ENCODE data around the gene DIAPH1. TPM values are rescaled to one million over a fixed set of nuclear protein-coding genes. Genes with fewer than 3 reads are reported as not detected.

The DIAPH1 gene
- total RNA-seq, 1 experiment from 2014 or later, result 117 TPM

DNA sequence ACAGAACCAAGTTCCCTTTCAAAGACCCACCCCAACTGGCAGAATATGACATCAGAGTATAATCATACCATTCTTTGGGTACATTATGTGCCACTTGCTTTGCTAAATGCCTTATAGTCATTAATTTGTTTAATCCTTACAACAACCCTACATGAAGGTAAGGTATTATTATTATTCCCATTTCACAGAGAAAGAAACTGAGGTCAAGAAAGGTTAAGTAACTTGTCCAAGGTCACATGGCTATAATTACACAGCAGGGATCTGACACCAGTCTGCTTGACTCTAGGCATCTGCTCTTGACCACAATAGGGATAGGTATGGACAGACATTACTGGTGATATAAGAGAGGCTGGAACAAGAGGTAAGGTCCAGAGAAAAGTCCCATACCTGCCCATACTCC is 31.2 kb upstream of the DIAPH1 start:
- H3K27me3 Mint-ChIP-seq (ENCODE audit: low read depth), result peaks cover 7% of the 10 kb centered on the region; the same call in 1 of the 2 replicates
- Histone ChIP-seq H3K23me2 (ENCODE audit: insufficient read length, low read depth, low read length, poor library complexity, severe bottlenecking) (peaks cover 8% of the 10 kb centered on the region), H4K20me1 (ENCODE audit: control insufficient read depth, insufficient read depth, insufficient read length) (no peaks in the 10 kb centered on the region), H4K8ac (replicated peaks; ENCODE audit: insufficient read length, low read depth, low read length) (no peak overlapping the region), H3K79me1 (ENCODE audit: insufficient read depth, low read depth, low read length, poor library complexity, severe bottlenecking) (no peaks in the 10 kb centered on the region), H3K27ac (ENCODE audit: insufficient read length, low read depth, low read length) (no peak overlapping the region), H3K9ac (ENCODE audit: extremely low read depth, insufficient read length, low read length) (no peak overlapping the region), H3T11ph (ENCODE audit: low read length) (no peak overlapping the region), H3K4ac (ENCODE audit: low read depth, low read length) (no peak overlapping the region), H3K79me2 (ENCODE audit: insufficient read depth, low read length) (no peaks in the 10 kb centered on the region), H3K4me2 (ENCODE audit: insufficient read depth, insufficient read length, low read length) (peak overlapping the region; percentile 74), H3K23ac (ENCODE audit: insufficient read length, low read depth, low read length) (no peak overlapping the region), H2BK15ac (ENCODE audit: low read depth, low read length) (no peak overlapping the region), H3K18ac (ENCODE audit: insufficient read length, low read depth, low read length) (no peak overlapping the region), H2AFZ (ENCODE audit: low read length) (no peak overlapping the region), H2AK5ac (ENCODE audit: insufficient read length, low read length) (no peak overlapping the region), H3K9me3 (ENCODE audit: control insufficient read depth, low read depth, low read length) (no peaks in the 10 kb centered on the region), H4K5ac (ENCODE audit: insufficient read length, low read depth, low read length) (no peak overlapping the region), H3K14ac (ENCODE audit: insufficient read depth, low read length) (no peak overlapping the region), H2BK12ac (ENCODE audit: insufficient read length, low read depth, low read length) (no peak overlapping the region), H2BK5ac (ENCODE audit: insufficient read length, low read length) (no peak overlapping the region), H3K27me3 (ENCODE audit: insufficient read depth, low read length) (no peaks in the 10 kb centered on the region), H4K91ac (ENCODE audit: insufficient read length, low read depth, low read length) (no peak overlapping the region), H2BK20ac (ENCODE audit: low read depth, low read length, poor library complexity, severe bottlenecking) (no peak overlapping the region), H3K56ac (ENCODE audit: insufficient read length, low read depth, low read length) (no peak overlapping the region), H2BK120ac (ENCODE audit: low read depth, low read length, poor library complexity, severe bottlenecking) (no peak overlapping the region), H3K4me1 (ENCODE audit: insufficient read depth, low read length) (no peaks in the 10 kb centered on the region; the same call in 1 of the 2 replicates)
- DNase-seq, result no peak
- no peak overlapping the region for H3K27ac Mint-ChIP-seq
- H3K4me3 Mint-ChIP-seq, result peak overlapping the region; percentile 97 to 98; a peak in 4 of 5 replicates
- peaks cover 19 to 23% of the 10 kb centered on the region in 2 experiments for H3K4me1 Mint-ChIP-seq
- no peaks in the 10 kb centered on the region for H3K9me3 Mint-ChIP-seq
- no peak for TF ChIP-seq CTCF (conservative IDR thresholded peaks at IDR 0.05)
- peaks cover 15 to 39% (median 21%) of the 10 kb centered on the region in 3 experiments; a peak in 6 of 7 replicates for H3K36me3 Mint-ChIP-seq (ENCODE audit: insufficient read depth in 1 of 3, low read depth in 3 of 3)

Measured in H9 (cell line).